BE2C (cell line): ENCODE measurements around the gene UVSSA.

Experiments
- DNase-seq: peaks from one replicate; pipeline ENCODE4 v3.0.0-alpha.2; 2020
- H3K27me3 ChIP-seq: fragments of 250-450 bp; sonication (Bioruptor Pico); 2 replicates; pipeline ENCODE4 v1.5.1; 2020; ENCODE audit warnings: mild to moderate bottlenecking
- H3K36me3 ChIP-seq: fragments of 250-450 bp; sonication (Bioruptor Pico); 2 replicates; pipeline ENCODE4 v1.5.1; 2020; ENCODE audit warnings: mild to moderate bottlenecking
- H3K4me1 ChIP-seq: fragments of 250-450 bp; sonication (Bioruptor Pico); 2 replicates; pipeline ENCODE4 v1.5.1; 2020
- H3K4me3 ChIP-seq: 2 replicates; pipeline ENCODE4 v1.5.1; 2011; ENCODE audit warnings: low read depth, low read length
- H3K9me3 ChIP-seq: fragments of 250-450 bp; sonication (Bioruptor Pico); 2 replicates; pipeline ENCODE4 v1.5.1; 2020
- CTCF ChIP-seq: IDR thresholded peaks from 2 replicates; pipeline ENCODE4 v1.5.1; 2012; ENCODE audit warnings: mild to moderate bottlenecking, low read depth, low read length

The UVSSA gene

GRCh38 chr4:1300466-1301455 is 46.2 kb upstream of the UVSSA start:
- Histone ChIP-seq H3K4me3 (no peak overlapping the region), H3K27me3 (no peaks in the 10 kb centered on the region)
- TF ChIP-seq CTCF: no peak

GRCh38 chr4:1302159-1302558 is 44.8 kb upstream of the UVSSA start:
- Histone ChIP-seq H3K27me3 (no peaks in the 10 kb centered on the region), H3K36me3 (peaks cover 27% of the 10 kb centered on the region), H3K4me3 (no peak overlapping the region), H3K9me3 (no peaks in the 10 kb centered on the region), H3K4me1 (no peaks in the 10 kb centered on the region)
- TF ChIP-seq CTCF: no peak
- DNase-seq: no peak

More at GRCh38 chr4:1300466-1301455, 46.2 kb upstream of the UVSSA start:
- no peaks in the 10 kb centered on the region for H3K9me3 ChIP-seq
- no peak for DNase-seq
- no peaks in the 10 kb centered on the region for H3K4me1 ChIP-seq
- H3K36me3 ChIP-seq: peaks cover 31% of the 10 kb centered on the region

GRCh38 chr4:1305261-1305711 is 41.7 kb upstream of the UVSSA start:
- no peak for DNase-seq
- Histone ChIP-seq H3K4me3 (no peak overlapping the region), H3K9me3 (no peaks in the 10 kb centered on the region), H3K27me3 (no peaks in the 10 kb centered on the region), H3K36me3 (peaks cover 13% of the 10 kb centered on the region), H3K4me1 (no peaks in the 10 kb centered on the region; the same call in 1 of the 2 replicates)
- no peak for TF ChIP-seq CTCF

GRCh38 chr4:1305781-1306455 is 41.1 kb upstream of the UVSSA start:
- TF ChIP-seq CTCF: no peak
- H3K4me1 ChIP-seq: no peaks in the 10 kb centered on the region; the same call in 1 of the 2 replicates

GRCh38 chr4:1307951-1308735 is 38.9 kb upstream of the UVSSA start:
- H3K4me1 ChIP-seq: no peaks in the 10 kb centered on the region; the same call in 1 of the 2 replicates
- no peak overlapping the region for H3K4me3 ChIP-seq
- H3K27me3 ChIP-seq: no peaks in the 10 kb centered on the region
- H3K9me3 ChIP-seq: no peaks in the 10 kb centered on the region
- no peak for DNase-seq
- TF ChIP-seq CTCF: no peak
- peaks cover 18% of the 10 kb centered on the region for H3K36me3 ChIP-seq

More at GRCh38 chr4:1305781-1306455, 41.1 kb upstream of the UVSSA start:
- Histone ChIP-seq H3K27me3 (no peaks in the 10 kb centered on the region), H3K9me3 (no peaks in the 10 kb centered on the region), H3K4me3 (no peak overlapping the region), H3K36me3 (peaks cover 7% of the 10 kb centered on the region)
- no peak for DNase-seq
